HG02885 (cell line): ENCODE data around the gene RASGRP4.
"Not testable (repeated sequence)": the region's sequence is repeated elsewhere in the genome, so short reads cannot be mapped to it uniquely, and the experiment has no call there.

Experiments used
- ATAC-seq: cut with Tn5 transposase; IDR thresholded peaks from one replicate; pipeline ENCODE4 v1.9.1; 2021; ENCODE audit warnings: mild to moderate bottlenecking; ENCODE audit not compliant: unreplicated experiment, poor library complexity

Gene RASGRP4

GRCh38 chr19:38425810-38426466 lies at the start of gene RASGRP4:
Gene RASGRP4 (minus strand): TSS chr19:38426219. CDS start chr19:38426091, 128 bp downstream.
- ATAC-seq = no peak

DNA sequence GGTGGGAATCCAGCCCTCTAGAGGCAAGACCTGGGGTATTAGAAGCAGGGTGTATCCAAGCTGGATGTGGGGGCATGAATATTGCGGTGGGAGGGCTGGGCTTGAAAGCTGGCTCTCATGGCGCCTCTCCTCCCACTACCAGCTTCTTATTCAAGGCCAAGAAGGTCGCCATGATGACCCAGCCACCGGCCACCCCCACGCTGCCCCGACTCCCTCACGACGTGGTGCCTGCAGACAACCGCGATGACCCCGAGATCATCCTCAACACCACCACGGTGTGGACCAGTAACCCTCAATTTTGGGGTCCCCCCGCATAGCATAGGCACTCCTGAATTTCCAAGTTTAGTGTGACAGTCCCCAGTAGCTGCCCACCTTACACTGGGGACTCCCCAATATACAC lies 49.2 kb upstream of the RASGRP4 start:
- ATAC-seq = no peak

DNA sequence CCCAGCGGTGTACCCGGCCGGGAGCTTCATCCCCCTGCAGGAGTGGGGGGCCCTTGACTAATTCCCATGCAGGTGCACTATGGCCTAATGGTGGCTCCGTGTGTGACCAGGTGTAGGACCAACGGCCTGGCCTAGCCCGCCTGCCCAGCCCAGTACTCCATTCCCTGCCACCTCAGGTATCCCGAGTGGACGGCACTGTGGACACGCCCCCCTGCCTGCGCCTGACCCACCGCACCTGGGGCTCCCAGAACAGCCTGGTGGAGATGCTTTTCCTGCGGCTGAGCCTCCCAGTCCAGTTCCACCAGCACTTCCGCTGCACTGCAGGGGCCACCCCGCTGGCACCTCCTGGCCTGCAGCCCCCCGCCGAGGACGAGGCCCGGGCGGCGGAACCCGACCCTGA lies 47.2 kb upstream of the RASGRP4 start:
- ATAC-seq = no peak

GRCh38 chr19:38472725-38473124 lies 46.7 kb upstream of the RASGRP4 start:
- ATAC-seq = not testable (repeated sequence)

GRCh38 chr19:38470788-38471480 lies 44.9 kb upstream of the RASGRP4 start:
- no peak for ATAC-seq

GRCh38 chr19:38469151-38469550 lies 43.1 kb upstream of the RASGRP4 start:
- no peak for ATAC-seq

DNA sequence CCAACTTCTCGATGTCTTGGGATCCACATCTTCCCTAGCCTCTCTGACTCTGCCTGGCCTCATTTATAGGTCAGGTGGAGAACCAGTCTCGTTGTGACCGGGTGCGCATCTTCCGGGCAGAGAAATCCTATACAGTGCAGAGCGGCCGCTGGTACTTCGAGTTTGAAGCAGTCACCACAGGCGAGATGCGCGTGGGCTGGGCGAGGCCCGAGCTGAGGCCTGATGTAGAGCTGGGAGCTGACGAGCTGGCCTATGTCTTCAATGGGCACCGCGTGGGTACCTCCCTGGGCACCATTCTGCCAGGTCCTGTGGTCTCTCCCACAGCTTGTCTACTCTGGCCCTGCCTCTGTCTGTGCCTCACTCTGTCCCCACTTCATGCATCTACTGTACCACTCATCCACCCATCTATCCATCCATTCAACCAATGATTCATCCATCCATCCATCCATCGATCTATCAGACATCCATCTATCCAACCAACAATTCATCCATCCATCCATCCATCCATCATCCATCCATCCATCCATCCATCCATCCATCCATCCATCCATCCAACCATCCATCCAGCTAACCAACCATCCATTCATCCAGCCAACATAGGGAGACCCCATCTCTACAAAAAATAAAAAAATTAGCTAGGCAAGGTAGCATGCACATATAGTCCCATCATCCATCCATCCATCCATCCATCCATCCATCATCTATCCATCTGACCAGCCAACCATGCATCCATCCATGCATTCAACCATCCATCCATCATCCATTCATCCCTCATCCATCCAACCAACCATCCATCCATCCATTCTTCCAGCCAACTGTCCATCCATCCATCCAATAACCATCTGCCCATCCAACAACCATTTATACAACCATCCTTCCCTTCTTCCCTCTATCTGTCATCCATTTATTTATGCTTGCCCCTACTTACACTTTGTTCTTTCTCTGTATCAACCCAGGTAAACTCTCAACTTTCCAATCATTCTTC lies 41.8 kb upstream of the RASGRP4 start:
- no peak for ATAC-seq

DNA sequence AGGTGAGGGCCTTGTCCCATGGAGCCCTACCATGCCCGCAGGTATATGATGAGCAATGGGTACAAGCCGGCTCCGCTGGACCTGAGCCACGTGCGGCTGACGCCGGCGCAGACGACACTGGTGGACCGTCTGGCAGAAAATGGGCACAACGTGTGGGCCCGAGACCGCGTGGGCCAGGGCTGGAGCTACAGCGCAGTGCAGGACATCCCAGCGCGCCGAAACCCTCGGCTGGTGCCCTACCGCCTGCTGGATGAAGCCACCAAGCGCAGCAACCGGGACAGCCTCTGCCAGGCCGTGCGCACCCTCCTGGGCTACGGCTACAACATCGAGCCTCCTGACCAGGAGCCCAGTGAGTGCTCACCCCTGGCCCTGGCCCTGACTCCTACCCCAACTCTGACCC lies 40.0 kb upstream of the RASGRP4 start:
- ATAC-seq = no peak

GRCh38 chr19:38464421-38465082 lies 38.5 kb upstream of the RASGRP4 start:
- no peak for ATAC-seq

GRCh38 chr19:38463365-38463764 lies 37.3 kb upstream of the RASGRP4 start:
- ATAC-seq = no peak

- no peak for ATAC-seq
Measured at GRCh38 chr19:38458991-38459390, 33.0 kb upstream of the RASGRP4 start.

DNA sequence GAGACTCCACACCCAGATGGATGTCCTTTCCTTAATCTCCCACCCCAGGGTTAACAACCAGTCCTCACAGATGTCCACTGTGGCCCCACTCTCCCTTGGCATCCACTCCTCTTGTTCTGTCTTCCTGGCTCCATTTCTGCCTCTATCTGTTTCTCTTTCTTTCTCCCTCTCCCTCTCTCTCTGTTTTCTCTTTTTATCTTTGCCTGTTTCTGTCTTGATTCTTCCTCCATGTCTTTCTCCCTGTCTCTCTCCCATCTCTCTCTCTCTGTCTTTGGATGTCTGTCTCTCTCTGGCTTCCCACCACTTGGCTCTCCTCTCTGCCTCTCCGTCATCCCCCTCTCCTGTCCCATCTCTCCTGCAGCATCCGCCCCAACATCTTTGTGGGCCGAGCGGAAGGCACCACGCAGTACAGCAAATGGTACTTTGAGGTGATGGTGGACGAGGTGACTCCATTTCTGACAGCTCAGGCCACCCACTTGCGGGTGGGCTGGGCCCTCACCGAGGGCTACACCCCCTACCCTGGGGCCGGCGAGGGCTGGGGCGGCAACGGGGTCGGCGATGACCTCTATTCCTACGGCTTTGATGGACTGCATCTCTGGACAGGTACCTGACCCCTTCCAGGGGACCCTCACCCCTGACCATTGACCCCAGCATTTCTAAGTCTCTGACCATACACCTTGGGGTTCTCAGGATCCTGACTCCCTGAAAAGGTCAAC lies 31.8 kb upstream of the RASGRP4 start:
- ATAC-seq = no peak

DNA sequence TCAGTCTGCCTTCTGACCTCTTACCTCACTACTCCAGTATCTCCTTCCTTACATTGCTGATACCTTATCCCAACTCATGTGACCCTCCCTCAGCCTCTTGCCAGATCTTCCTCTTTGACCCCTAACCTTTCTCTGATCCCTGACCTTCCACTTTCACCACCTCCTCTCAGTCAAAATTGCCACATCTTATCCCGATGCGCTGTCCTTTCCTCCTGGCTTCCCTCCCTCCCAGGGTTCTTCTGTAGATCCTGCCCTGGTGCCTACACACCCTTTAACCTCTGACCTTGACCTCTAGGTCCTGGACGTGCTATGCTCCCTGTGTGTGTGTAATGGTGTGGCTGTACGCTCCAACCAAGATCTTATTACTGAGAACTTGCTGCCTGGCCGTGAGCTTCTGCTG lies 31.2 kb upstream of the RASGRP4 start:
- no peak for ATAC-seq

DNA sequence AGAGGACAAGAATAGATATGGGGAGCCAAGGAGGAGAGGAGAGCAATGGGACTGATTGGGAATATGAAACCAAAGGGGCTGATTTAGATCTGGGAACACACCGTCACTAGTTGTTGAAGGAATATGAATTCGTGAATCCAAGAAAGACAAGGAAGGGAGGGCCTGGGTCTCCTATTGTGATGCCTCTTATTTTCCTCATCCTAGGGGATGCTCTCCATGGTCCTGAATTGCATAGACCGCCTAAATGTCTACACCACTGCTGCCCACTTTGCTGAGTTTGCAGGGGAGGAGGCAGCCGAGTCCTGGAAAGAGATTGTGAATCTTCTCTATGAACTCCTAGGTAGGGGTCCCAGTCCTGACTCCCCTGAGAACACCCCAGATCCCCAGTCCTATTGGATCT lies 29.0 kb upstream of the RASGRP4 start:
- no peak for ATAC-seq

- no peak for ATAC-seq
Measured at GRCh38 chr19:38453596-38453995, 27.6 kb upstream of the RASGRP4 start.

DNA sequence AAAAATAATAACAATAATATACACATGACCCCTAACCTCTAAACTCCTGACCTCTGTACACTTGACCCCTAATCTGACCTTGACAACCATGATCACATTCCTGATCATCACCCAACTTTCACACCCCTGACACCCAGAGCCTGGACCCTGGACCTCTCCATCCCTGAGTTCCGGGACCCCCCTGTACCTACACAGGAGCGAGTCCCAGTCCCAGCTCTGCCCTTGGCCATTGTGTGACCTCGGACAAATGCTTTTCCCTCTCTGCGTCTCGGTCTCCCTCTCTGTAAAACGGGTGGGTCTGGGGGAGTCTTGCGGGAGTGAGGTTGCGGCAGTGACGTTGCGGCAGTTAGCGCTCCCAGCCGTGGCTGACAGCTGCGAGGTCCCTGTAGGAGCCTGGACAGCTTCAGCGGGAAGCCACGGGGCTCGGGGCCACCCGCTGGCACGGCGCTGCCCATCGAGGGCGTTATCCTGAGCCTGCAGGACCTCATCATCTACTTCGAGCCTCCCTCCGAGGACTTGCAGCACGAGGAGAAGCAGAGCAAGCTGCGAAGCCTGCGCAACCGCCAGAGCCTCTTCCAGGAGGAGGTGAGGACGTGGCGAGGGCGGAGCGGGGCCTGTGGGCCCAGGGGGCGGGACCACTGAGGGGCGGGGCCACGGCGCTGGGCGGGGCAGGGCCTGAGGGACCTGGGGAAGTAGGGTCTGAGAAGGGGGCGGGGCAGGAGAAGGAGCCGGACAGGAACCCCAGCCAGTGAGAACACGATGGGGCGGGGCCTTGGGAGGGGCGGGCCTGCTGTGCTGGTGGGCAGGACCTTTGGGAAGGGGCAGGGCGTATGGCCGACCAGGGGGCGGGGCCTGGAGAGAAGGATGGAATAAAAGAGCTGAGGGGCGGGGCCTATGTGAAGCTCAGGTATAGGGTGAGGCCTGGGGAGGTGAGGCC lies 26.7 kb upstream of the RASGRP4 start:
- no peak for ATAC-seq

DNA sequence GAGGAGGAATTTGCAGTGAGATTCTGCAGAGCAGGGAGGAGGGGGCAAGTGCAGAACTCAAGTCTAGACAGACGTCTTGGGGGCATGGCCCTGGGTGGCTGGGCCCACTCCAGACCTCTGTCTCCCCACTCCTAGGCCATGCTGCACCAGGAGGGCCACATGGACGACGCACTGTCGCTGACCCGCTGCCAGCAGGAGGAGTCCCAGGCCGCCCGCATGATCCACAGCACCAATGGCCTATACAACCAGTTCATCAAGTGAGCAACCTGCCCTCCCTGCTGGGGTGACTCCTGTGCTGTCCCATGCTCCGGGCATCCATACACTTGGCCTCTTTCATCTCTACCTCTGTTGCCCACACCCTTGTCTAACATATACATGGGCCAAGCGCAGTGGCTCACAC lies 25.6 kb upstream of the RASGRP4 start:
- no peak for ATAC-seq

GRCh38 chr19:38451036-38451435 lies 25.0 kb upstream of the RASGRP4 start:
- ATAC-seq = no peak

GRCh38 chr19:38449518-38449917 lies 23.5 kb upstream of the RASGRP4 start:
- ATAC-seq = no peak
